ENCODE measurements around the gene WIF1.

Gene WIF1

DNA sequence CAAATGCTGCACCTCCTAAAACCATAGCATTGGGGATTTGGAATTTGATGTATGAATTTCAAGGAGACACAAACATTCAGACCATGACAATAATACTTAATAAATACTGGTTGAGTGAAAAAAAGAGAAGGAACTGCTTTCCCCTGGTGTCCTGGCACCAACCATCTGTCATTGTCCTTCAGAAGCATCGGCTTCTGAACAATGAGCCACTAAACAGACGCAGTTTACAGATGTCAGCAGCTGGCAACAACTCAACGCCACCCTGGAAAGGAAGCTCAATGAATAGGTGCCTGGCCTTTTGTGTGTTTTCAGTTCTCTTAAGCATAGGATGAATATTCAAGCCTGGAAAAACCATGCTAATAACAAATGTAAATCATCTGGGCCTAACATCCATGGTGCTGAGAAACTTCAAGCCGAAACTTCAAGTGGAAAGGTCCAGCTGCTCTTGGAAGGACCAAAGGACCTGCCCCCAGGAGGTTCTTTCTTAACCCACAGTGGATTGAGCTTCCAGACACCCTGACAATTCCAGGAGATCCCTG, 101.3 kb downstream of the WIF1 start:
- no peak for DNase-seq

- no peak for DNase-seq
These were observed 104.0 kb downstream of the WIF1 start for GRCh38 chr12:65016881-65017650.

GRCh38 chr12:65015850-65016249, 105.3 kb downstream of the WIF1 start:
- DNase-seq, result no peak

DNA sequence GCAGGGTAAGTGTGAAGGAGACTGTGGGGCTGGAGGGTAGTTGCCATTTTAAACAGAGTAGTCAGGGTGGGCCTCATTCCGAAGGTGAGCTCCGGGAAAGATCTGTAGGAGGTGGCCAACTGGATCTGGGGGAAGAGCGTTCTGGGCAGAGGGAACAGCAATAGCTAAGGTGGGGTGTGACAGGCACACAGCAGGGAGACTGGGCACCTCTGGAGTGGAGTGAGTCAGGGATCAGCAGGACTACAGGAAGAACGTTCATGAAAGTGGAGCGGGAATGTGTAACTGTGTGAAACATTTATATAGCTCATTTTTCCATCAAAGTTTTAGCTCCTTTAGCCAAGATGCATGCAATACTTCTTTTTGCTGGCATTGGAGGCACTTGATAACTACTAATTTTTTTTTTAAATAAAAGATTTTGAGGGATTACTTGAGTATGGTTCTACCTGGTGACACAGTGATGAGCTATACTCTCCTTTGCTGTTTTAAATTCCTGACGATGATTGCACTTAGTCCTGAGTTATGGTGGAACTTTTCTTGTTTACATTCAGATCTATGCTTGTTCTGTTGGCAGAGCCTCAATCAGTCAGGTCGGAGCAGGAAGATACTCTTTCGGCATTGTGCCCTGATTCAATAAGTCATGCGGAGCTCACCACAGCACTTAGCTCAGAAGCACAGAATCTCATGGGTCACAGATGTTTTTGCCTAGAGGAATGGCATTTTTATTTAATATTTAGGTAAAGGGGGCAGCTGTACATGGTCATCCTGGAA, 106.4 kb downstream of the WIF1 start:
- no peak for DNase-seq

- no peak for DNase-seq
These were observed 110.7 kb downstream of the WIF1 start for GRCh38 chr12:65010437-65010836.

GRCh38 chr12:65005716-65006115, 115.4 kb downstream of the WIF1 start:
- DNase-seq, result no peak

DNA sequence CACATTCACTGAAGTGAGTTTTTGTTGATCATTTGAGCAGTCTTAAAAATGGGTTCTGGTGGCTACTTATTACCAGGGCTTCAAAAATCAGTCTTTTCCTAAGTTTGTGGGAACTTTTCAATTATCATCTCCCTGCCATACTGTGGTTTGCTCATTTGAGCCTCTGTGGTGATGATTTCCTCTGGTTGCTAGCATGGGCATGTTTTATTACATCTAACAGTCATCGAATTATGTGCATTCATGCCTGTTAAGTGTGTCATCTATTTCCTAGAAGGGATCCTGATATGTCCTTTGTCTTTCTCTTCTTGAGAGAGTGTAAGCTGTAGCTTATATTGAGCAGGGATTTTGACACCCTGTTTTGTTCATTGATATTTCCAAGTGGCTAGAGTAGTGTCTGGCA, 116.8 kb downstream of the WIF1 start:
- DNase-seq, result no peak

All from GOT3 (cell line).